Activated CD4-positive, alpha-beta T cell treated with anti-CD3 and anti-CD28 coated beads, Interleukin-2, Interleukin-6, amounts not matched to agents 100 ng/mL and 50 ng/mL, durations not matched to agents 16 hours and 8 hours (primary cell): Measurements from ENCODE around the gene KAZN.

Experiments used
- DNase-seq: peaks from one replicate; pipeline ENCODE4 v3.0.0-alpha.2; 2020

Gene KAZN

GRCh38 chr1:14924455-14925331 lies 326.2 kb downstream of the KAZN start:
- DNase-seq: peak; percentile 28

GRCh38 chr1:14925336-14926136 lies 327.1 kb downstream of the KAZN start:
- DNase-seq: no peak

GRCh38 chr1:14926229-14926628 lies 327.7 kb downstream of the KAZN start:
- DNase-seq: no peak

- no peak for DNase-seq
These were observed 328.5 kb downstream of the KAZN start for GRCh38 chr1:14926818-14927575.

- no peak for DNase-seq
These were observed 329.9 kb downstream of the KAZN start for GRCh38 chr1:14928412-14928811.

- no peak for DNase-seq
These were observed 330.5 kb downstream of the KAZN start for GRCh38 chr1:14928886-14929546.

GRCh38 chr1:14929547-14930246 lies 331.2 kb downstream of the KAZN start:
- no peak for DNase-seq

GRCh38 chr1:14930247-14930965 lies 331.9 kb downstream of the KAZN start:
- DNase-seq: no peak

GRCh38 chr1:14932034-14932638 lies 333.7 kb downstream of the KAZN start:
- DNase-seq: no peak

- no peak for DNase-seq
These were observed 336.4 kb downstream of the KAZN start for GRCh38 chr1:14934867-14935266.

GRCh38 chr1:14936815-14937214 lies 338.3 kb downstream of the KAZN start:
- DNase-seq: no peak

GRCh38 chr1:14937288-14937949 lies 338.9 kb downstream of the KAZN start:
- DNase-seq: no peak

- no peak for DNase-seq
These were observed 341.2 kb downstream of the KAZN start for GRCh38 chr1:14939527-14940284.

GRCh38 chr1:14940285-14940870 lies 341.9 kb downstream of the KAZN start:
- no peak for DNase-seq

GRCh38 chr1:14941864-14942263 lies 343.4 kb downstream of the KAZN start:
- no peak for DNase-seq

- no peak for DNase-seq
These were observed 346.0 kb downstream of the KAZN start for GRCh38 chr1:14944471-14944985.

GRCh38 chr1:14945132-14946010 lies 346.9 kb downstream of the KAZN start:
- no peak for DNase-seq

GRCh38 chr1:14946011-14946359 lies 347.5 kb downstream of the KAZN start:
- no peak for DNase-seq
